HCT116 (cell line): Measurements from ENCODE around the gene MYLK4.

ENCODE experiments used
- CBX3 ChIP-seq: IDR thresholded peaks from 2 replicates; pipeline ENCODE4 v1.6.1; 2012; ENCODE audit warnings: low read depth
- EZH2 ChIP-seq: fragments of 200-600 bp; sonication (generic); IDR thresholded peaks from 2 replicates; pipeline ENCODE4 v1.6.1; 2017; ENCODE audit warnings: antibody characterized with exemption, mixed run types
- POLR2AphosphoS5 ChIP-seq: IDR thresholded peaks from 2 replicates; pipeline ENCODE4 v1.6.1; 2011; ENCODE audit warnings: mild to moderate bottlenecking, low read depth, low read length, moderate library complexity
- TF ChIP-seq, protein P1 (sequence below), 3 experiments: fragments of 200-600 bp in 1 of 3; sonication (generic) in 1 of 3; IDR thresholded peaks in 2 of 3; conservative IDR thresholded peaks in 1 of 3; 2 replicates each; pipeline ENCODE4 v1.5.1; 2012 to 2017; ENCODE audit warnings: low read depth in 2 of 3, low read length in 2 of 3, antibody characterized with exemption in 1 of 3, borderline replicate concordance in 1 of 3, control low read depth in 1 of 3, mild to moderate bottlenecking in 1 of 3, mixed read lengths in 1 of 3, mixed run types in 1 of 3, moderate library complexity in 1 of 3; ENCODE audit not compliant: insufficient read depth in 1 of 3
- TF ChIP-seq, protein P2 (sequence below): IDR thresholded peaks from 2 replicates; pipeline ENCODE4 v1.6.1; 2011; ENCODE audit warnings: mild to moderate bottlenecking, low read length, moderate library complexity; ENCODE audit not compliant: insufficient replicate concordance; ENCODE audit errors: extremely low read depth

DNA sequence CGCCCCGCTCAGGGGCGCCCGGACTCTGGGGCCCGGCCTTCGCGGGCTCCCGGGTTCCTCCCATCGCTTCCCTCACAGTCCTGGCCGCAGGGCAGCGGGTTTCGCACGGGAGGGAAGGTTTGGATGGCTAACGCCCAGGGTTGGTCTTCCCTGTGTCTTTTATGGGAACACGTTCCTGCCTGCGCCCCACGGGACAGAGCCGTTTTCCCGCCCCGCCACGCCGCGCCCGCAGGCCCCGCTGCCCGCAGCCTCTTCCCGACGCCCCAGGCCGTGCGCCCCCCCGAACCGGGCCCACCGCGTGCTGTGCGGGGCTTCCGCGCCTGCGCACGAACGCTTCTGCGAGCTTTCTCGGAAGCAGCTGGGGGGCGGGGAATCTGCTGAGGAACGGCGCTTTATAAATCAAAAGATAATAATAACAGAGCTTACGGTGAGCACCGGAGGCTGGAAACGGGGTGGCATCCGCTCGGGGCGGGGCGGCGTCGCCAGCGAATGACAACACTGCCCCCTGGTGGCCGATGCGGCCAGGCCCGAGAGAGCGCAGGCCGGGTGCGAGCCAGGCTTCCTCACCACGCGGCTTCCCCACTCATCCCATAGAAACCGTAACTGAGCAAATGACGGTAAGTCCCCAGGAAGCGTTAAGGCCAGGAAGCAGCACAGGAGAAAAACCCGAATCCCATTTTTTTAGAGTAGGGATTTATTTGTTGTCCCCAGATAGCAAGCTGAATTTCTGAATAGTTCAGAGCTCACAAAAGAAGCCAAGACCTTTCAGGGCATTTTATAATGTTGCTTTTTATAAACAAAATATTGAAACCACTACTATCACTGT lies 116.4 kb downstream of the MYLK4 start:
- 0 out of 2 replicates have a peak, but pooled peaks have one; percentile 12 for TF ChIP-seq POLR2AphosphoS5
- TF ChIP-seq, protein P1, sequence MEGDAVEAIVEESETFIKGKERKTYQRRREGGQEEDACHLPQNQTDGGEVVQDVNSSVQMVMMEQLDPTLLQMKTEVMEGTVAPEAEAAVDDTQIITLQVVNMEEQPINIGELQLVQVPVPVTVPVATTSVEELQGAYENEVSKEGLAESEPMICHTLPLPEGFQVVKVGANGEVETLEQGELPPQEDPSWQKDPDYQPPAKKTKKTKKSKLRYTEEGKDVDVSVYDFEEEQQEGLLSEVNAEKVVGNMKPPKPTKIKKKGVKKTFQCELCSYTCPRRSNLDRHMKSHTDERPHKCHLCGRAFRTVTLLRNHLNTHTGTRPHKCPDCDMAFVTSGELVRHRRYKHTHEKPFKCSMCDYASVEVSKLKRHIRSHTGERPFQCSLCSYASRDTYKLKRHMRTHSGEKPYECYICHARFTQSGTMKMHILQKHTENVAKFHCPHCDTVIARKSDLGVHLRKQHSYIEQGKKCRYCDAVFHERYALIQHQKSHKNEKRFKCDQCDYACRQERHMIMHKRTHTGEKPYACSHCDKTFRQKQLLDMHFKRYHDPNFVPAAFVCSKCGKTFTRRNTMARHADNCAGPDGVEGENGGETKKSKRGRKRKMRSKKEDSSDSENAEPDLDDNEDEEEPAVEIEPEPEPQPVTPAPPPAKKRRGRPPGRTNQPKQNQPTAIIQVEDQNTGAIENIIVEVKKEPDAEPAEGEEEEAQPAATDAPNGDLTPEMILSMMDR (IDR thresholded peaks at IDR 0.05 in 2 of 3, conservative IDR thresholded peaks at IDR 0.05 in 1 of 3; ENCODE audit: borderline replicate concordance in 1 of 3, insufficient read depth in 1 of 3, low read depth in 2 of 3, low read length in 2 of 3) = peak in 2 of 3 experiments; percentile 95 to 96; a peak in 4 of 6 replicates
- TF ChIP-seq, protein P2, sequence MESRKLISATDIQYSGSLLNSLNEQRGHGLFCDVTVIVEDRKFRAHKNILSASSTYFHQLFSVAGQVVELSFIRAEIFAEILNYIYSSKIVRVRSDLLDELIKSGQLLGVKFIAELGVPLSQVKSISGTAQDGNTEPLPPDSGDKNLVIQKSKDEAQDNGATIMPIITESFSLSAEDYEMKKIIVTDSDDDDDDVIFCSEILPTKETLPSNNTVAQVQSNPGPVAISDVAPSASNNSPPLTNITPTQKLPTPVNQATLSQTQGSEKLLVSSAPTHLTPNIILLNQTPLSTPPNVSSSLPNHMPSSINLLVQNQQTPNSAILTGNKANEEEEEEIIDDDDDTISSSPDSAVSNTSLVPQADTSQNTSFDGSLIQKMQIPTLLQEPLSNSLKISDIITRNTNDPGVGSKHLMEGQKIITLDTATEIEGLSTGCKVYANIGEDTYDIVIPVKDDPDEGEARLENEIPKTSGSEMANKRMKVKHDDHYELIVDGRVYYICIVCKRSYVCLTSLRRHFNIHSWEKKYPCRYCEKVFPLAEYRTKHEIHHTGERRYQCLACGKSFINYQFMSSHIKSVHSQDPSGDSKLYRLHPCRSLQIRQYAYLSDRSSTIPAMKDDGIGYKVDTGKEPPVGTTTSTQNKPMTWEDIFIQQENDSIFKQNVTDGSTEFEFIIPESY = no peak
- no peak for TF ChIP-seq CBX3
- no peak for TF ChIP-seq EZH2
